Transverse colon (tissue), 4 donors: Measurements from ENCODE around the gene FAM78B.

Experiments
- CTCF ChIP-seq, 5 experiments: fragments of 200-600 bp in 3 of 5; fragments of 450-650 bp in 2 of 5; sonication (generic) in 3 of 5; IDR thresholded peaks; 1 replicate in 2 of 5; 2 replicates in 3 of 5; pipeline ENCODE4 v1.5.1; 2016 to 2017; ENCODE audit warnings: antibody characterized with exemption in 5 of 5, inconsistent platforms in 3 of 5, mild to moderate bottlenecking in 2 of 5, moderate library complexity in 1 of 5
- EP300 ChIP-seq: sonication (generic); formaldehyde crosslinking; IDR thresholded peaks from one replicate; pipeline ENCODE4 v1.6.1; 2017; ENCODE audit warnings: antibody characterized with exemption, low read depth
- POLR2A ChIP-seq: fragments of 450-650 bp; IDR thresholded peaks from one replicate; pipeline ENCODE4 v1.6.1; 2016; ENCODE audit warnings: antibody characterized with exemption, mild to moderate bottlenecking, moderate library complexity
- POLR2AphosphoS5 ChIP-seq, 3 donors: sonication (generic); formaldehyde crosslinking; IDR thresholded peaks; one replicate each; pipeline ENCODE4 v1.6.1; 2016; ENCODE audit warnings: antibody characterized with exemption in 3 of 3

- TF ChIP-seq CTCF (IDR thresholded peaks at IDR 0.05) = no peak
- TF ChIP-seq POLR2A = no peak
- TF ChIP-seq EP300 = no peak
- TF ChIP-seq POLR2AphosphoS5 (IDR thresholded peaks at IDR 0.05) = no peak
Measured at GRCh38 chr1:166133857-166134256, 32.9 kb downstream of the FAM78B start.
